ENCODE measurements around the gene C8A.

Gene C8A

DNA sequence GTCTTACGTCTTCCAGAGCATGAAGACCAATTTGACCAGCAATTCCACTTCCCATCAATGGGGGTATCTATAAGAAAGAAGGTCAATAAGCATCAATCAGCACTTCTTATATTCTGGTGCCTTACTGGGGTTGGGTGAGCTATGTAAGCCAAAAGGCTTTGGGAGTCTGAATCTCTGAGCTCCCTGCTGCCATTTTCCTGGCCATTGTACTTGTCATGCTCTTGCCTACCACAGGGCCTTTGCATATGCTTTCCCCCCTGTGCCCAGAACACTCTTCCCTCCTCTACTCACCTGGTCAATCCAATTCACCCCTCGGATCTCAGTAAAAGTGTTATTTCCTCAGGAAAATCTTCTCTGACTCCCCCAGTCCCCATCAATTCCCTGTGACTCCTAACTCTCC lies 74.9 kb downstream of the C8A start:
- no peak for DNase-seq

DNA sequence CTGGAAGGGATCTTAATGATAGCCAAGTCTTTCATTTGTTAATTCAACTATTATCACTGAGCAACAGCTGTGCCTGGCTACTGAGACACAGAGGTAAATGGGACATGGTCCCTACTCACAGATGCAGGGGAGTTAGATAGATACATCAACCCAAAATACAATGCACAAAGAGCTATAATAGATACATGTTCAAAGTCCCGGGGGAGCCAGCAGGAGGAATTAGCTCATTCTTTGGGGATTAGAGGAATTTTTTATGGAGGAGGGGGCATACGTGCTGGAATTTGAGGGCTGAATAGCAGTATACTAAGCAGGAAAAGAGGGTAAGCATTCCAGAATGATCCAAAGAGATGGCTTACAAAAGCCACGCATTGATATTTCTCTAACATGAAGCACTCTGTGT lies 76.6 kb downstream of the C8A start:
- DNase-seq: no peak

DNA sequence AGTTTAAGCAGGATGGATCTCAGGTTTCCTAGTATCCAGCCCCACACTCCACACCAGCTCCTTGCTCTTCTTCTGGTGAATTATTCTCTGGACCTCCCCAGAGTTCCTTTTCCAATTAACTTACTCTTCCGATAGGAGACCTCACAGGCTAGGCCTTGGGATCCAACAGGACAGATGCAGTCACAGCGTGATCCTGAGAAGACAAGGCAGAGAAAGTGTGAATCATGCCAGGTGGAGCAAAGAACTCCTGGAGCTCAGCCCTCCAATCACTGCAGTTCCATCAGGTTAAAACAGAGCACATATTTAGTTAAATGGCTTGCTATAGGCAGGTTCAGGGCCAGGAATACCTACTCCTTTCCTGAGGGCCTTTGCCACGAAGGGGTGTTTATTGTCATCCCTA lies 77.1 kb downstream of the C8A start:
- no peak for DNase-seq

DNA sequence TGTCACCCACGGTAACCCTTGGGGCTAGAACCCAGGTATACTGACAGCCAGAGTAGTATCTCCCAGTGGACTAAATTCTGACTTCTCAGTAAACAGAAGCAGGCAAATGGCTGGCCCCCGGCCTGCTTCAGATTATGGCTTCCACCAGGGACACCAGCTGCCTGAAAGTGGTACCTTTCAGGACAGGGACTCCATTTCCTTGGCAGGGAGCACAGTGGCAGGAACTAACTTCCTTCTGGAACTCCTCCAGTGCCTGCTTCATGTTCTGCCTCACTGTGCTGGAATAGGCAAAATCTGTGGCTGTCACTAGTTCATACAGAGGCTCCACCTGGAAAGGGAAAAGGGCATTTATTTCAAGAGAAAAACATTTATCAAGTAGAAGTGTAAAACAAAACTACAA lies 78.6 kb downstream of the C8A start:
- no peak for DNase-seq

DNA sequence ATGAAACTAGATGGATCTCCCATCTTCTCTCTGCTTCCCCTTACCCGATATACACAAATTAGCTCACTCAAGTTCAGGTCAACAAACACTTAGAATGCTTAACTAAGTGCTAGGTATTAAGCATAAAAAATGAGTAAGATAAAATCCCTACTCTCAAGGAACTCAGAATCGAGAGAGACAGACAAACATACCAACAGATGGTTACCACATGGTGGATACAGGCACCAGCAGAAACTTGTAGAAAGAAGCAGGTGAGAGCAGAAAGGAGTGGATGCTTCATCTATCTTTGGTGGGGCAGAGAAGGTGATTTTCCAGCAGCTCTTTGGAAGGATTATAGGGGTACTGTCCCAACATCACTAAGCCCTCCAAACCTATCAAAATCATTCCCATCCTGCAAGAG lies 79.0 kb downstream of the C8A start:
- no peak for DNase-seq

DNA sequence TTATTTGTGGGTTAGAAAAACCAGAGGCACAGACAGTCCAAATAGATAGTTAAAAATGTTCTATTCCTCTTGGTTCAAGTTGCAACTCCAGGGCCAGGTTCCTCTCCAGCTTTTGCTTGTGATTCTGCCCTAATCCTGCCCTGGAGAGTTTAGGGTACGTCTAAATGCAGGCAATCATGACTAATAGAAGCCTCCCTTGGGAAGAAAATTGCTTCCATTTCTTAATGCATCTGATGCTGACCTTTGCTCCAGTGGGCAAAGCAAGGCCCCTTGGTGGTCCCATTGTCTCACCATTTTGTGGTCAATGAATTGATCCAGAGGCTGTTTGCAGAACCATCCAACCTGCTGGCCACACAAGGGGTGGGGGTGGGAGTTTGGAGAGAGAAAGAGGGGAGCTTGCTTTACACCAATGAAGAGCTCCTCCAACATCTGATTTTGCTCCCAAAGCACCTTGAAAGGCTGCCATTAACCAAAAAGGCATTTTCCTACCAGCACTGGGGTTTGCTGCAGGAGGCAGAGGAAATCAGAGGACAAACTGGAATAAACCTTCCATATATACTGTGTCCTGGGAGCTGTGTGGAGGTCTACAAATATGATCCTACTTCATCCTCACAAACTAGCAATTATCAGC lies 79.9 kb downstream of the C8A start:
- no peak for DNase-seq

DNA sequence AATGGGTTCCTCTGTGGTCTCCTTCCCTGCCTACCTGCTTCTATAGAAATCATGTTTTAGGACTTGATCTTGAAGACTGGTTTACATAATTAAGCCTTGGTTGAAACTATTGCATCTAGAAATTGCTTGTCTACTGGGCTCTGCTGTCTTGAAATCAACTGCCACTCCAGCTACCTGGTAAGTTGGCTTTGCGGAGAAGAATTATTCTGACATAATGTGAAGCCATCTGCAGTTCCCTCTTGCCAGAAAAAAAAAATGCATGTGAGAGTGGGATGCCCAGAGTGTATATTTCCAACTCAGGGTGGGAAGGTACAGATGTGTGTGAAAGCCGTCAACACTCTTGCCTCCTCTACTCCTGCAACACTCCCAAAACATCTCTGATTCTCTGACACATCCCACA lies 84.0 kb downstream of the C8A start:
- no peak for DNase-seq

DNA sequence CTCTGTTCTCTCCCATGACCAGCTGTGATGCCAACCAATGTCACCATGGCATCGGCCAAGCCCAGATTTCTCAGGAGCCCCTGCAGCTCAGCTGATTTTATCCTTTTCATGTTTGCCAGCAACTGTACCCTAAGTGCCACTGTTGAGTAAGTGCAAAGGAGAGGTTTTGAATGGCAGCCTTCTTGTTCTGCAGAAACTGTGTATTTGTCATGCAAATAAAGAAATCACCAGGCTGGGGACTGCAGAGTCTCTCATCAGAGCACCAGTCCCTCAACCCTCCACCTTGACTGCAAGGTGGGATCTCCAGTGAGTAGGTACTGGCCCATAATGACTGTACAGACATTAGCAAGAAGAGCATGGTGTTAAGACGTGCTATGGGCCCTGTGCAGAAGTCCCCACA lies 84.6 kb downstream of the C8A start:
- no peak for DNase-seq

DNA sequence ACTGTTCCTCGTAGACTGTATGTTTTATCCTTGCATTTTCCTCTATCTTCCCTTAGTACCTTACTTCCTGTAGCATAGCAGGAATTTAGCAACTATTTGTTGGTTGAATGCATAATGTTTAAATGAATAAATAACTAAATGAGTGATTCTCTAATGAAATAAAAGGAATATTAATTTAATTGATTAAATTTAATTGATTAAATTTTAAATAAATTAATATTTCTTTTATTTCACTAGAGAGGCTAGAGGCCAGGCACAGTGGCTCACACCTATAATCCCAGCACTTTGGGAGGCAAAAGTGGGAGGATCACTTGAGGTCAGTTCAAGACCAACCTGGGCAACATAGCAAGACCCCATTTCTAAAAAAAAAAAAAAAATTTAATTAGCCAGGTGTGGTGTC lies 85.4 kb downstream of the C8A start:
- no peak for DNase-seq

DNA sequence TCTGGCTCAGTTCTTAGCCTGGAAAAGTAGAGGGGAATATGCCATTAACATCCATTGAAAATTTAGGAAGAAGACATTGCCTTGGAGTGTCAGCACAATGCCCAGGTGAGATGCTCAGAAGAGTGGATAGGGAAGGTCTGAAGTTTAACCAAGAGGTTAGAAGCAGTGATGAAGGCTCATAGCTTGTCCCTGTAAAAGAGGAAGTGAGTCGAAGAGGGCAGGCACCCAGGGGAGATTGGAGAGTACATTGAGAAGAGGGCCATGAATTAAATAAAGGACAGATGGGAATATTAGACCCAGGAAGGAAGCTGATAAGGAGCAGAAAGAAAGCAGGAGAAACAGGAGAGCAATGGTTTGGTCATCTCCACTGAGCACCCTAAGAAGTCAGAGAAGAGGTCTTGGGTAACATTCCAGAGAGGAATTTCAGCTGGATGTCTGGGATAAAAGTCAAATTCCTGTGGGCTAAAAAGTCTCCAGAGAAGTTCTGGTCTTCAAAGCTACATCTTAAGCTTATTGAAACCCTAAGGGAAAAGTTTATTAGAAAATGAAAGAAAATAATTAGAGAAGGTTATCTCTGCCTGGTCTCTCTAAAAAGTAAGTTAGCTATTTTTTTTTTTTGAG lies 93.9 kb downstream of the C8A start:
- no peak for DNase-seq

DNA sequence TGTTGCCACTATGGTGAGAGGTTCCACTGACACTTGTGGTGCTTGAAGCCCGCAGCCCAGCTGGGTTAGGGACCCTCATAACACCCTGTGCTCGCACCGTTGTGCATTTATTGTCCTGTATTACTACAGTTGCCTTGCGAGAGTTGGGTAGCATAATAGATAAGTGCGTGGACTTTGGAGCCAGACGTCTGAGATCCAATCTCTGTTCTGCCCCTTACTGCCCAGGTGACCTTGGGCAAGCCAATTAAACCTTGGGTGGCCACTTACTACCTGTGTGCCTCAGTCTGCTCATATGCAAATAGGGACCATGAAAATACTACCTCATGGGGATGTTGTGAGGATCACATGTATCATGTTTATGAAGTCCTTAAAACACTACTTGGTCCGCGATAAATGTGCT lies 97.9 kb downstream of the C8A start:
- DNase-seq: no peak

DNA sequence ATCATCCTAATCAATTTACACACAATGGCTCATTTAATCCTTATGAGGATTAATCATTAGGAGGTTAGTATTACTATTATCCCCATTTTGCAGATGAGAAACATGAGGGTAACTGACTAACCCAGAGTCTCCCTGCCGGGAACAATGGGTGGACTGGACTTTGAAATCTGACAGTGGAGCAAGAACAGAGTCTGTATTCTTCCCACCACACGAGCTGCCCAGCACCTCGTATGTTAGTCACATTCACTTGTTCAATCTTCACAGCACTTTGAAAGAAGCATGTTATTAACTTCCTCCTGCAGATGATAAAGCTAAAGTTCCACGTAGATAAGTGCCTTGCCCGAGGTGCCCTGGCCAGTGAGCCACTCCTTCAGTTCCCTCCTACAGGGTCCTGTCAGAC lies 98.8 kb downstream of the C8A start:
- no peak for DNase-seq

DNA sequence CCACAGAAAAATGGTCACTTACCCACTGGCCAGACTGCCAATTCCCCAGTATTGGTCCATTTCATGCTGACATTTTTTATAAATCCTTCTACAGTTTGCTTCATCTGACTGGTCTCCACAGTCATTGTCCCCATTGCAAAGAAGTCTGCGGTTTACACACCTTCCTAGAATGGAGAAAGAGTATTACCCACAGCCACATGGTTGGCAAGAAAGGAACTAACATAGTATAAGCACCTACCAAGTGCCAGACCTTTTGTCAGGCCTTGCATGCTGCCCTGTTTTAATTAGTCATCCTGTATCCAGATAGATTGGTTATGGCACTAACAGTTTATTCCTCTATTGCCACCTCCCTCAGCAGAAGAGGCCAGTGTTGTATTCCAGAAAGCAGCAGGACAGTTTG lies 100.1 kb downstream of the C8A start:
- DNase-seq: no peak

DNA sequence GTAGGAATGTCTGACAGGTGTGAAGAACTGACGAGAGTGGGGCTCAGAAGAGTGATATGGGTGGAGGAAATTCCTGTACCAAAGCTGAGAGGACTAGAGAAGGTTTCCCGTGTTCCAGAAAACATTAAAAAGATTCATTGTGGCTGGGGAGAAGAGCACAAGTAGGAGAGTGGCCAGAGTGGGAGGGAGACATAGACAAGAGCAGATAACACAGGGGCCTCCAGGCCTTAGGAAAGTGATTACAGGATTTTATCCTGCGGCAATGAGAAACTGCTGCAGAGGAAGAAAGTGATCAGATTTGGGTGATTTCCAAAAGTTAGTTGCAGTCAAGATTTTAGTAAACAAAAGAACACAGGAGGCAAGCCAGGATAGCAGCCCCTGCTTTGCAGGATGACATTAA lies 103.3 kb downstream of the C8A start:
- no peak for DNase-seq

DNA sequence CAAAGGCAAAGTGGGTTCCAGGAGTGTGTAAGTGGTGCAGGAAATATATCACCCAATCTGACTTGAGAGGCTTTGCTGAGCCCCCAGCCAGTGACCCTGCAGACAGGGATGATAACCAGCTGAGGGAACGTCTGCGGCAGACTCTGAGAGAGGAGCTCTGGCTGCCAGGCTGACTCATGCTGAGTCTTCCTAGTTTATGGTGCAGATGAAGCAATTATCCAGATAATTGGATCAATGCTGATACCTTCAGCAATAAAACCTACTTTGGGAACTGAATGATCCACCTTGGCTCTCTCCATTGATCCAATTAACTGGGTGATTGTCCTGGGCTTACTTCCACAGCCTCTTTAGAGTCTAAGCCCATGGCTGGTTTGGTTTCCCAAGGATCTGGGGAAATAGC lies 103.9 kb downstream of the C8A start:
- DNase-seq: no peak

DNA sequence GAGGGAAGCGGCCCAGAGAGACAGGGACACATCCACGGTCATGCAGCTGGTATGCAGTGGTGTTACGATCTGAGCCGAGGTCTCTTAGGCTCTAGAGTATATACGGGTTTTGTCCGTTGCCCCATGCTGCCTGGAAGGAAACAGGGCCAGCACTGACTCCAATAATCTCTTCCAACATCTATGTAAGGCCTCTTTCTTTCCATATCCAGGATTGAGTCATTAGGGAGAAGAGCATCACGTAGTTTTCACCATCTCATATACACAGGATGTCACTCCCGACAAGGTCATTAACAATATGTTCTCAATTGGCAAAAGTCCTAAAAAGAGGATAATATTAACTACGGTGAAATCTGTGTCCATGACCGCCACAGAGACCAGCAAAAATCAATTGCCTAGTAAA lies 106.8 kb downstream of the C8A start:
- no peak for DNase-seq

DNA sequence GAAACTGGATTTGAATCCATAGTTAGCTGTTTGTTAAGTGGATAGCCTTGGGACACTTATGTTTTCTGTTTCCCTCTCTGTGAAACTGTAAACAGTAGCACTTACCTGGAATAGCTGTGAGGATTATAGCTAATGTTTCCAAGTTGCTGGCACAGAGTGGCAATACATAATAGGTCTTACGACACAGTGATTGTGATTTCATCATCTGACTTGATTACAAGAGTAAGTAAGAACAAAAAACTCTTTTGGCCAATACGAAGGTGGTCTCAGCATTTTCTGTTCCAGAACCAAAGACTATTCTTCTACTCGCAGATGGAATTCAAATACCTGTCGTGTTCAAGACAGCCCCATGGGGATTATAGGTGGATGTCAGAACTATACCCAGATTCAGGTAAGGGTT lies 109.1 kb downstream of the C8A start:
- DNase-seq: no peak

DNA sequence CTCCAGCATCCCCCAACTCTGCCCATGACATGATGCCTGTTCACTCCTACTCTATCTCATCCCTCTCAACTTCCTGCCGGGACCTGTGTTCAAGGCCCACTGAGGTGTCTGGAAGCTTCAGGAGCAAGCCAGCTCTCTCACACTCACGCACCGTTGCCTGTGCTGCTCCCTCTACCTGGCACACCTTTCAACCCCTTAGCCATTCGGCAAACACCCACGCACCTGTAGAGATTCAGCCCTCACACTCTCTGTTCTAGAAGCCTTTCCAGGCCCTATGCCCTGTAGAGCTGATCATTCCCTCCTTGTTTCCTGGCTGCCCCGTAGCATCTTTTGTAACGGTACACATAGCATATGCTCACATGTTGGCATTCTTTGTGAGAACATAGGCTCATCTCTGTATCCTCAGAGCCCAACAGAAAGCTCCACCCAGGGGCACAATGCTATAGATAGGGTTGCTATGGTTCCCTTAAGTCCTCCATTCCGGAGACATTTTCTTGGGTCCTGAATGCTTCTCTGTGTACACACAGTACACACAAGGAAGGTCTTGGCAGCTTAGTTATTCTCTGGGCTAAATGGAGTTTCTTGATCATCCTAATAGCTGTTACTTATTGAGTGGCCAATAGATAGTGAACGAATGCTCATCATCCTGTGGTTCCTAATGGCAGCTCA lies 109.9 kb downstream of the C8A start:
- no peak for DNase-seq

DNA sequence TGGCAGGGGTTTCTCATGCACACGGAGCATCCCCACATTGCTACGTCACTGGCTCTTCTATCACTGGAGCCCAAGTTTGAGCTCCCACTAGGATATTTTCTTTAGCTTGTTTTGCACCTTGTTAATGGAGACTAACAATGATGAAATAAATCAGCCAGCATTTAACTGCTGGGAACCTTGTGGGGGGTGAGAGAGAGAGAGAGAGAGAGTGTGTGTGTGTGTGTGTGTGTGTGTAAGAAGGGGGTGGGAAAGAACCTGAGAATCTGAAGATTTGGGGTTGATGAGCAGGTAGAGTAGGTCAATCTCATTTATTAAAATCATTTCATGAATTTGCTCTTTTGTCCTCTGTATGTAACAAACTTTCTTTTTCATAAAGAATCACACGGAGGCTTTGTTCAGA lies 110.6 kb downstream of the C8A start:
- DNase-seq: no peak

DNA sequence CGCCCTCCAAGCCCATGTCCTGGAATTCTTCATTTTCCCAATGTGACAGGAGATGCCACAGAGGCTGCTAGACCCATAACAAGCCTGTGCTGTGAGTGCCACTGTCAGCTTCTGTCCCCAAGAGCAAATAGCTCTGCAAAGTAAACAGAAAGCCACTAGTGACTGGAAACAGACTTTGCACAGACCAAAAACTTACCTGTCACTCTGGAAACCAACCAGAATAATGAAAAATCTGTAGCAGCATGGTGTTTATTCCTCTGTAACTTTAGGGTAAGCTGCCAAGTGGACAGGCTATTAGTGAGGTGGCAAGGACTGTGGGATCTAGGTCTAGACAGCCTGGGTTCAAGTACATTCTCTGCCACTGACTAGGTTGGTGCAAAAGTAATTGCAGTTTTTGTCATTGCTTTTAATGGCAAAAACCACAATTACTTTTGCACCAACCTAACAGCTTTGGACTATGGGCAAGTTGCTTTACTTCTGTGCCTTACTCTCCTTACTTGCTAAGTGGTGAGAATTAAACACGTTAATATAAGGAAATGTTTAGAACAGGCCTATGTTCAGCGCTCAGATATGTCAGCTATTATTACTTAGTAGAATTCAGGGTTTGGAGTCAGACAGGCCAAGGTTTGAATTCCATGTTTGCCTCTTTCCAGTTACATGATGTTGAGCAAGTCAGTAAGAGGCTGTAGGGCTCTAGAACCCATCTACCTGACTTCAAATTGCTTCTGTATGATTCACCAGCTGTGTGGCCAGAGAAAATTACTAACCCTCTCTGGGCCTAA lies 111.5 kb downstream of the C8A start, which contains the start of gene C8B:
TSS of gene C8B (minus strand) at position 100 of the 782 bp plus-strand sequence. CDS start at position 33, 67 bp downstream.
- DNase-seq: no peak

DNA sequence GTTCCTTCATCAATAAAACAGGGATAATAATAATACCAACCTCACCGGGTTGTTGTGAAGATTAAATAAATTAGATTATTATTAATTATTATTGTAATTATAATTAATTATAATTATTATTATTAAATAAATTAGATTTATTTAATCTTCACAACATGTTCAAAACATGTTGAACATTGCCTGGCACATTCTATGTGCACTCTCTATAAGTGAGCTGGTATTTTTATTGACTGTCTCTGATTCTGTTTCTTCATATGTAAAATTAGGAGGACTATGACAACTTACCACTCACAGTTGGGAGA lies 112.1 kb downstream of the C8A start:
- no peak for DNase-seq

DNA sequence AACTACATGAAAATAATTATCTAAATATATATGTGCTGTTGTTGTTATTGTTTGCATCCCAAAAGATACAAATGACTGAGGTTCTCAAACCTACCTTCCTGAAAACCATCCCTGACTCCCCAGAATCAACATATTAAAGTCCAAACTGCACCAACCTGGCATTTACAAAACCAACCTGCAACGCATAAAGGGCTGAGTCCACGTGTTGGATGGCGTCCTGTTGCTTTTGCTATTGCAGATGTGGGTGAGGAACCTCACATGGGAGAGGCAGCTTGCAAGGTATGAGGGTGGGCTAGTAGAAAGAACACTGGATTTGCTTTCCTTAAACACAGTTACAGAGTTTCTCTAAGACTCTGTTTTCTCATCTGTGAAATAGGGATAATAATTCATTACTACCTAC lies 112.8 kb downstream of the C8A start:
- DNase-seq: no peak
